Hepatic stellate cell (primary cell): ENCODE data around the gene STS.
A peak's percentile ranks its signal among the peaks of the same experiment; 100 is the strongest.
"Not testable (repeated sequence)": the region's sequence is repeated elsewhere in the genome, so short reads cannot be mapped to it uniquely, and the experiment has no call there.

ENCODE experiments used
- DNase-seq: peaks from one replicate; pipeline ENCODE4 v3.0.0; 2011; ENCODE audit warnings: low spot score

The STS gene

GRCh38 chrX:7139202-7140081 is 8.1 kb upstream of the STS start:
- peak; percentile 69 for DNase-seq

GRCh38 chrX:7143076-7143475 is 4.4 kb upstream of the STS start:
- no peak for DNase-seq

- no peak for DNase-seq
Measured at GRCh38 chrX:7143941-7144525, 3.5 kb upstream of the STS start.

GRCh38 chrX:7145454-7145853 is 2.1 kb upstream of the STS start:
- no peak for DNase-seq

- DNase-seq, result no peak
Measured at GRCh38 chrX:7146020-7146702, 1.4 kb upstream of the STS start.

GRCh38 chrX:7146703-7147412 is 654 bp upstream of the STS start:
- no peak for DNase-seq

- peak; percentile 97 for DNase-seq
Measured at GRCh38 chrX:7147978-7148854, 704 bp downstream of the STS start, which contains the start of gene PUDP. PUDP (minus strand) TSS chrX:7148153; CDS start chrX:7148113, 40 bp downstream.

- DNase-seq, result no peak
Measured at GRCh38 chrX:7149411-7149810, 1.9 kb downstream of the STS start.

GRCh38 chrX:7153231-7153630 is 5.7 kb downstream of the STS start:
- no peak for DNase-seq

GRCh38 chrX:7154041-7154597 is 6.6 kb downstream of the STS start:
- DNase-seq, result no peak

- DNase-seq, result no peak
Measured at GRCh38 chrX:7155163-7155562, 7.7 kb downstream of the STS start.

- no peak for DNase-seq
Measured at GRCh38 chrX:7156879-7157278, 9.4 kb downstream of the STS start.

GRCh38 chrX:7158468-7158990 is 11.0 kb downstream of the STS start:
- DNase-seq, result no peak

GRCh38 chrX:7159149-7159861 is 11.8 kb downstream of the STS start:
- DNase-seq, result no peak

- no peak for DNase-seq
Measured at GRCh38 chrX:7163146-7163677, 15.7 kb downstream of the STS start.

- no peak for DNase-seq
Measured at GRCh38 chrX:7164174-7164573, 16.7 kb downstream of the STS start.

- no peak for DNase-seq
Measured at GRCh38 chrX:7168371-7168770, 20.9 kb downstream of the STS start.

- no peak for DNase-seq
Measured at GRCh38 chrX:7169627-7170026, 22.1 kb downstream of the STS start.

- no peak for DNase-seq
Measured at GRCh38 chrX:7170898-7171297, 23.4 kb downstream of the STS start.

- DNase-seq, result not testable (repeated sequence)
Measured at GRCh38 chrX:7178859-7179258, 31.3 kb downstream of the STS start.
